RPMI7951 (cell line): ENCODE data around the gene CEP85L. TPM values are rescaled to one million over a fixed set of nuclear protein-coding genes. Genes with fewer than 3 reads are reported as not detected.

ENCODE experiments used
- DNase-seq: peaks from one replicate; pipeline ENCODE4 v3.0.0-alpha.2; 2012; ENCODE audit warnings: low read depth
- total RNA-seq: library from RNA; depleted of rRNA; stranded (reverse); fragments of >200 nt; shearing (Covaris generic); gene quantifications from 2 replicates; pipeline ENCODE4 v1.2.3, GENCODE V29; 2014

The CEP85L gene
- total RNA-seq, 1 experiment from 2014 or later: 10.8 TPM

DNA sequence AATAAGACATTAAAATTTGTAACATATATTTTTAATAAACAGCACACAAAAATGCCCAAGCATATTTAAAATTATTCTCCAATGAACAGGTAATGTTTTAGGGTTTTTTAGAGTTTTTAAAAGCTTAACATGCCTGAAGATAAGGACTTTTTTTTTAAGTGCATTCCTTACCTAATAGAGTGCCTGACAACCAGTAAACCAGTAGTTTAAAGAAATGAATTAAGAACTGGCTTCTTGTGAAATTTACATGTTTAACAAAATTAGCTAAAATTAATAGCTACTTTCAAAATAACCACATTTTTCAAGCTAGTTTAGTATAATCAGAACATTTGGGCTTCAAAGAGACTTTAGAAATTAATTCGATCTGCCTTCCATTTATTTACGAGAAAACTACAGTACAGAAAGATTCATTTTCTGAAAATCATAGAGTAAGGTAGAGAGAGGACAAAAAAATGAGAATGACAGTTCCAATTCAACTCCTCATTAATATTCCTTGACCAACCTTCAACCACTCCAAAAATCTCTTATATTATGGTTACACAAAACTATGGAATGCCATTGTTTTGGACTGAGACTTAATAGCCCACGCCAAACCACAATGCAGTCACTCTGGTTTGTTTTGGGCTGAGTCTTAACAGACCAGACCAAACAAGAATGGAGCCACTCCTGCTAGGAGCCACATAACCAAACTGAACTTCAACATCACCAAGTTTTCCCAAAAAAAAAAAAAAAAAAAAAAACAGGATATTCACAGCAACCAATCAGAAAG lies 109.0 kb downstream of the CEP85L start:
- peak; percentile 46 for DNase-seq

DNA sequence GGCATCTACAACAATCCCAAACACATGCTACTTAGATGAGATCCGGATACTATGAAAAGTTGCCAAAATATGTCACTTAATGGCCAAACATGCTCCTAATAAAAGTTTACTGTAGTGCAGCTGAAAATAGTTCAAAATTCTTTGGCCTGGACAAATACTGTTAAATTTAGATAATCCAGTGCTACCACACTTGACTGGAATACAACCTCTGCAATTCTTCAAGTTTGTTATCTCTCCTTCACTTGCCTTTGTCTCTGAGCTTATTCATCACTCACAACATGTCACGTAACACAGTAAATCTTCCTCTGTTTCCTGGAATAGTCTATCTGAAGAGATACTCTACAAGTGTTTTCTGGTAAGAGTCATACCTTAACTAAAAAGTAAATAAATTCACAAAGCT lies 113.8 kb downstream of the CEP85L start:
- DNase-seq: no peak

DNA sequence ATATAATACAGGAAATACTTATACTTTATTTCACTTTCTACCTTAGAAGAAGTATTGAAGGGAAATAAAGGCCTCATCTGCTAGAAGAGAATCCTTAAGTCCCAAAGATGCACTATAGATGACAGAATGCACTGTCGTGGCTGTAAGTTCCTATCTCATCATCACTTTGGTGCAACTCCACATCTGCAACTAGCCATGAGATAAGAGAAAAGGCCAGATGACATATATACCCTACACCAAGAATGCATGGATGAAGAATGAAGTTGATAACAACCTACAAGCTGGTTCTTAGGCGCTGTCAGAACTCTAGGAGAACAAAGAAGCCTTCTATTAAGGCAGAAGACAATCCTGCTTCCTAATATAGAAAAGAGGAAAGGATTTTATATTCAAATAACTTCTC lies 114.9 kb downstream of the CEP85L start:
- no peak for DNase-seq

DNA sequence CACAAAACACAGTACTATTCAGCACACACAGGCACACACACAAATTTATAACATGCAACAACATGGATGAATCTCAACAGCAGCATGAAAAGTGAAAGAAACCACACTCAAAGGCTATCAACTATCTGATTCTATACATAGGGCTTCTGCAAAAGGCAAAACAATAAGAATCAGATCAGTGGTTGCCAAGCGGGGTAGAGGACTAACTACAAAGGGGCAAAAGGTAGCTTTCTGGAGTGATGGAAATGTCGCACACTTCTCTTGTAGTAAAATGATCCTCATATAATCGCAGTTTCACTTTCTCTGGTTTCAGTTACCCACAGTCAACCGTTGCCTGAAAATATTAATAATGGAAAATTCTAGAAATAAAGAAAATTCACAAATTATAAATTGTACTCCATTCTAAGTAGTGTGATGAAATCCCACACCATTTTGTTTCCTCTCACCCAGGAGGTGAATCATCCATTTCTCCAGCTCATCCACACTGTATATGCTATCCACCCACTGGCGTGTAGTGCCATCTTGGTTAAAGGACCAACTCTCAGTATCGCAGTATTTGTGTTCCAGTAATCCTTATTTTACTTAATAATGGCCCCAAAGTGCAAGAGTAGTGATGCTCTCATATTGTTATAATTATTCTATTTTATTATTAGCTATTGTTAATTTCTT lies 116.1 kb downstream of the CEP85L start:
- no peak for DNase-seq

DNA sequence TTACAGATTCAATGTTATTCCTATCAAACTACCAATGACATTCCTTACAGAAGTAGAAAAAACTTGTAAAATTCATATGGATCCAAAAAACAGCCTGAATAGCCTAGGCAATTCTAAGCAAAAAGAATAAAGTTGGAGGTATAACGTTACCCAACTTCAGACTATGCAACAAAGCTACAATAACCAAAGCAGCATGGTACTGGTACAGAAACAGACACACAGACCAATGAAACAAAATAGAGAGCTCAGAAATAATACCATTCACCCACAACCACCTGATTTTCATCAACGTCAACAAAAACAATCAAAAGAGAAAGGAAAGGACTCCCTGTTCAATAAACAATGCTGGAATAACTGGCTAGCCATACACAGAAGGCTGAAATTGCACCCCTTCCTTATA lies 120.4 kb downstream of the CEP85L start:
- no peak for DNase-seq

DNA sequence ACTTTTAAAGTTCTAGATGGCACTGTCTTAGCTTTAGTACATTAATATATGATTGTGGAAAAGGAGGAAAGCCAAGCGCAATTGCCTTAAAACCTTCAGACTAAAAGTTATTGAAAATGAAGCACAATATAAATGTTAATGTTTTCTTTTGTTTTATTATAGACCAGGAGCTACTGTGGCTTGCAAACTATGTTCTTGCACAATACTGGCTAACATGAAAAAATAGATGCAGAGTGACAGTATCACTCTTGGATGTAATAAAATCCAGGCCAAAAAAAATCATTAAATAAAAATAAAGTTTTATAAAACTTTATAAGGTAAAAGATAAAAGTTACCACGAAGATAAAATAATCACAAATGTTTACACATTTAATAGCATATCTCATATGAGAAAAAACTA lies 121.6 kb downstream of the CEP85L start:
- DNase-seq: no peak

DNA sequence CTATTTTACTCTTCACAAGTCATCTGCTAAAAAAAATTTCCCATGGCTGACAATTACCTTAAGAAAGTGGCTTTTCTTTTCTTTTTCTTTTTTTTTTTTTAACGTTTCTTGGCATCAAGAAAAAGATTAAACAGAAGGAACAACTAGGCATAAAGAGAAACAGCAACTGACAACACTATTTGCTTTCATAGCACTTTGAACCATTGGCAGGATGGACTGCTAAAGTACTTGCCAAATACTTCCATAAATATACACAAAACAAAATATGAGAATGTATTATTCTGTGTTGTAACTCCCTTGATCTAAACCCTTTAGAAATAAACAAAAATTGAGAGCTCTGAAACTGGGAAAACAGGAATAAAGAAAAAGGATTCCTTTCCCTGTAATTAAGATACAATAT lies 123.3 kb downstream of the CEP85L start:
- no peak for DNase-seq

DNA sequence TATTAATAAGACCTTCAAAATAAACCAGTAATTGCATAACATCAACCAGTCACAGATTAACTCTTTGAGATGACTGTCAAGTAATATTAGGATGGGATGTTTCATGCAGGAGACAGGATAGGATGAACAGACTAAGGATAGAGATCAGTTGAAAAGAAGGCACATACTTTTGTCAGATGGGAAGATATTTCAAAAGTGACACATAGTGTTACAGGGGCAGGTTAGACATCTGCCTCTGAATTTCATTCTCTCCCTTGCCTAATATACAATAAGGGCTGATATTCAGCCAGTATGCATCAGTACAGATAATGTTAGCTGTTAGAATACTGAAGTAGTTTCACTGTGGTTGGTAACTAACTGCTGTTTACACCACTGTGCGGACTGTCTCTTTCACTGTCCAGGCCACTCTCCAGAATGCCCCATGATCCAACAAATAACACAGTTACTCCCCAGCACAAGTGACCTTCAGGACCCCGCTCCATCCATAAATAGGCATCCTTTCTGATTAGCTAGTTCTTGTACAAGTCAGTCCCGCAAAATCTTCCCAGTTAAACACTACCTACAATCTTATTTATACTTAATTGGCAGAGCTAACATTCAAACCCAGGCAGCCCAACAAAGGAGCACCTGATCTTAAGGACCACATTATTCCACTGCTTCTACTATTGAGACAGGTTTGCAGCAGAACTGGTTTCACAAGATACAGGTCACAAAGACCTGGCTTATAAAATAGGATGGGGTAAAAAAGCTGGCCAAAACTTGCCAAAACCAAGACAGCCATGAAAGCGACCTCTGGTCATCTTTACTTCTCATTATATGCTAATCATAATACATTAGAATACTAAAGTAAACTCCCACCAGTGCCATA lies 125.2 kb downstream of the CEP85L start:
- no peak for DNase-seq

DNA sequence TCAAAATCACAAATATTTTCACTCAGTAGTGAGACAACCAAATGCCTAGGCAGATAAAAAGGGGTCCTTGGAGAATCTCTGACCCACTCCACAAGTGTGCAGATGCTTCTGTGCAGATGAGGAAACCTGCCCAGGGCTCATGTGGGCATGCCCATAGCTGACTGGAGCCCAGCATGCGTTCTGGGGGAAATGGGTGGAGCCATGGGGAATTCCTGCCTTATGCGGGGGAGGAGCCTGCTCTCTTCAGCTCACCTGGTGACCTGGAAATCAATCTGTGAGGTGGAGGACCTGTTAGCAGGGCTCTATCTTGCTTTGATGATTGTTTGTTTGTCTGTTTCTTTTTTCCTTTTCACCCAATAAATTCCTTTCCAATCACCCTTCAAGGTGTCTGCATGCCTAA lies 126.7 kb downstream of the CEP85L start:
- DNase-seq: no peak

DNA sequence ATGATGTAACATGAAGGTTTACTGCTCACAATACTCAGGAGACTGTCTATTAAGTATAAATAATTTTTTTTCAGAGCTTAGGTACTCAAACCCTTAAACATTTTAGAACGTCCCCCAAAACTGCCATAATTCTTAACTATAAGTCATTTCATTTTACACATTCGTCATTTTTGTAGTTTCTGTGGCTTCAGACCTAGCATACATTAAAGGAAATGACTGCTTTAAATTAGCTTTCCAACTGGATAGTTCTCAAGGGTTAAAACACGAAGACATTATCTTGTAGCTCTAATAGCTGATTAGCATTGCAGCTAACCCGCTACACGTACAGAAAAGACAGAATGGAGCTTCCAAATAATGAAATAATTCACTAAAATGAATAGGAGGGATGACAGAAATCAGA lies 128.2 kb downstream of the CEP85L start:
- DNase-seq: no peak

DNA sequence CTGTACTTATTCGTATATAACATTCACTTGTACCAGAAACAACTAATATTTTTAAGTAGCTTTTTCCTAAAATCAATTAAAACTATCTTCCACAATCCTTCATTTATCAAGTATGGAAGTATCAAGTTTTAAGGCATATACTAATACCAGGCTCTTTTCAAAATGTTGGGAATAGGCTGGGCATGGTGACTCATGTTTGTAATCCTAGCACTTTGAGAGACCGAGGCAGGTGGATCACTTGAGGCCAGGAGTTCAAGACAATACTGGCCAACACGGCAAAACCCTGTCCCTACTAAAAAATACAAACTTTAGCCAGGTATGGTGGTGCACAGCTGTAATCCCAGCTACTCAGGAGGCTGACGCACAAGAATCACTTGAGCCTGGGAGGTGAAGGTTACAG lies 129.0 kb downstream of the CEP85L start:
- no peak for DNase-seq

DNA sequence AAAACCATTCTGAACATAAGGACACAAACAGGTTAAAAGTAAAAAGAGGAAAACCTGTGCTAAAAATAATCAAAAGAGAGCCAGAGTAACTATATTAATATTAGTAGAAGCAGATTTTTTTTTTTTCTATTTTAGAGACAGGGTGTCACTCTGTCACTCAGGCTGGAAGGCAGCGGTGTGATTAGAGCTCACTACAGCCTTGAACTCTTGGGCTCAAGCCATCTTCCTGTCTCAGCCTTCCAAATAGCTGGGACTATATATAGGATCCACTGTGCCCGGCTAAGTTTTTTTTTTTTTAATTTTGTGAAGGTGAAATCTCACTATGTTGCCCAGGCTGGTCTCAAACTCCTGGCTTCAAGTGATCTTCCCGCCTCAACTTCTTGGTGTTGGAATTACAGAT lies 136.7 kb downstream of the CEP85L start:
- no peak for DNase-seq

DNA sequence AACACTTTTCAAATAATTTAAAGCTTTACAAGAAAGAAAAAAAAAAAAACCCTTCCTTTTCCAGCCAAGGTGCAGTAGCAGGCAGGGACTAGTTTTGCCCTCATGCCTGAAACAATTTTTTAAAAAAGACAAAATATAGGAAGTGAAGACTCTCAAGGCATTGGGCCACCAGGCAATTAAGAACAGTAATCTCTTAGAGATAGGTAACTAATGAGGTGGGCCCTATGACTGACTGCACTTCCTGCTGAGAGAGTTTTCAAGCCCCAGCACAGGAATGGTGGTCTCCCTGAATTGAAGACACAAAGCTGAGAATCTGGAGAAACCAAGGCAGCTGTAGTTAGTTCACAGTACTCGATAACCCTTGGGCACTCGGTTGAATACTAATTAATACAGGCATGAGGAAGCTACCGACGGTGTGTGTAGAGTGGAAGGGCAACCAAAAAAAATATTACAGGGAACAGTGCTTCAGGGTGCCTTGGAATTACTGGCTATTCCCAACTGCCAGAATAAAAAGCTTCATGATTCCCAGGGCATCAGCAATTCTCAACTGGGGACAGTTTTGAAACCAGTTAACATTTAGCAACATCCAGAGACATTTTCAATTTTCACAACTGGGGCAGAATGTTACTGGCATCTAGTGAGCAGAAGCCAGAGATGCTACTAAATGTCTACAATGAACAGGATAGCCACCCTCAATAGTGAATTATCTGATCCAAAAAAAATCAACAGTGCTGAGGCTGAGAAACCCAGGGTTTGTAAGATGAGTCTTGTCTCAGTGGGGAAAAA lies 139.3 kb downstream of the CEP85L start:
- no peak for DNase-seq

DNA sequence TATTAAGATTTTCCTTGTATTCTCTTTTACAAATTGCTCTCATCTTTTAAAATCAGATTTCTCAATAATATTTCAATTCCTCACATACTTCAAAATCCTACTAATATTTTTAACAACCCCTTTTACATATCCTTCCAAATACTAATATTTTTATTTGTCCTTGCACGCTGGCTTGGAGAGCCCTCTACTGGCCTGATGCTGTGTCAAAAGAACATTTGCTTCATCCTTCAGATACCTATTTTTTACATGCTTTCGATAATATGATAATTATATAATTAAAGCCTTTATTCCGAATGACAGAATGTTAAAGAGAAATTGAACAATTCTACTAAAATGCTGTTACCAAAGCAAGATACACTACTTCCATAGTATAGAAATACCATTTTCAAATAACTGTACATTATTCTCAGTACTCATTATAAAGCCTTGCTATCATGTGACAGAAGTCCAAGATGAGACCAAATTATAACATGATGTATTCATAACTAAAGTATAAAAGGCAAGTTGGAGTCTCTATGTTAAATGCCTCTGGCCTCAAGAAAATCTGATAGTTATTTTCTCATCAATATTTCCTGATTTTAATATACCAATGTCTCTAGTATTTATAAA lies 142.3 kb downstream of the CEP85L start:
- DNase-seq: peak; percentile 22

DNA sequence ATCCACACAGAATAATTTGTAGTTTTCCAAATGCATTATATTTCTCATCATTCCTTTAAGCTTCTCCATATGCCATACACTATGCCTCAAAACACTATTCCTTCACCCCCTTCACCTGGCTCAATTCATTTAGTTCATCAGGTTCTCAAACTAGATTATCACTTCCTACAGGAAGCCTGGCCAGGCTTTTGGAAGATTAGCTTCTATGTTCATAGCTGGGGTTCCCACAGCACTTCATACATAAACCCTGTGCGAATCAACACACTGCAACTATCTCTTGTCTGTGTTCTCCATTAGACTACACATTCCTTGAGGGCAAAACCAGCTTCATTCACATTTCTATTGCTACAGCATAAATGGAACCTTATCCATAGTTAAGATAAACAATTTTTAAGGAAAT lies 143.8 kb downstream of the CEP85L start:
- no peak for DNase-seq

DNA sequence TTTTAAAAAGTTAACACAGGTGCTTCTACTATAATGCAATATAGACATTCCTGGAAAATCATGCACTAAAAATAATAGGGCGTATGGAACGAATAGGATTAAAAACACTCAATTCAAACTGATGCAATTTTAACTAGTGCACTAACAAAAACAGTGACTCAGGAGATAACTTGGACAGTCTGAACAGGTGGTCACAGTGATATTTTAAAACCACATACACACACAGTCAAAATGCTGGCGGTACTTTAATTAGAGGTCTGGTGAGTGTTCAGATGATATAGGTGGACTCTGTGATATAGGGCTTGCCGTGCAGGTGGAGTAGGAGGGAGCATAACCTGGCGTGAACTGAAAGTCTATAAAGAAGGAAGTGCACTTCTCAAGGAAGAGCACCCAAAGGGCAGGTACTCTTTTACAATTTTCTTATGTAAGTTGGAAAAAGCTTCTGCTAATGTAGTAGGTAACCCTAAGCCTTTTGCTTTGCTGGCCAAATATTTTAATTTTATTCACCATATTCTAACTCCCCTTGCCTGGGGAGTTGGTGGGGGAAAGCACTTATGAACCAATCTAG lies 145.2 kb downstream of the CEP85L start:
- DNase-seq: no peak

DNA sequence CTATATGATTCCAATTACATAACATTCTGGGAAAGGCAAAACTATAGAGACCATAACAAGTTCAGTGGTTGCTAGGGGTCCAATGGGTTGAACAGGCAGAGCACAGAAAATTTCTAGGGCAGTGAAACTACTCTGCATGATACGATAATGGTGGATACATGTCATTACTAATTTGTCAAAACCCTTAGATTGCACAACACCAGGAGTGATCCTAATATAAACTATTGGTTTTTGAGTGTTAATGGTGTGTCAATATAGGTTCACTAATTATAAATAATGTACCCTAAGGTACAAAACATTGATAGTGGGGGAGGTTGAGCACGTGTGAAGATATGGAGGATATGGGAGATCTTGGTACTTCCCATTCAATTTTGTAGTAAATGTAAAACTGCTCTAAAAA lies 145.7 kb downstream of the CEP85L start:
- no peak for DNase-seq

DNA sequence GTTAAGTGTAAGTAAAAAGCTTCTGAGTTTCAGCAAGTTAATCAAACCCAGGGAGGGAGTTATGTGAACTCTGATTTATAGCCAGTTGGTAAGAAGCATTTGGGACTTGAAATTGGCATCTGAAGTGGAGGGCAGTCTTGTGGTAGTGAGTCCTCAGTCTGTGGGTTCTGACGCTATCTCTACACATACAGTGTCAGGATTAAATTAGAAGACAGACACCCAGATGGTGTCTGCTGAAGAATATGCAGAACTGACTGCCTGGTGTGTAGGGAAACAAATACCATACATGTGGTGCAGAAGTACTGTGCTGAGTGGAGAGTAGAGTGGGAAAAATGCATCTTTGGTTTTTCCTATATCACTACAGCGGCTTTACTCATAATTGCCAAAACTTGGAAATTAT lies 146.8 kb downstream of the CEP85L start:
- no peak for DNase-seq

DNA sequence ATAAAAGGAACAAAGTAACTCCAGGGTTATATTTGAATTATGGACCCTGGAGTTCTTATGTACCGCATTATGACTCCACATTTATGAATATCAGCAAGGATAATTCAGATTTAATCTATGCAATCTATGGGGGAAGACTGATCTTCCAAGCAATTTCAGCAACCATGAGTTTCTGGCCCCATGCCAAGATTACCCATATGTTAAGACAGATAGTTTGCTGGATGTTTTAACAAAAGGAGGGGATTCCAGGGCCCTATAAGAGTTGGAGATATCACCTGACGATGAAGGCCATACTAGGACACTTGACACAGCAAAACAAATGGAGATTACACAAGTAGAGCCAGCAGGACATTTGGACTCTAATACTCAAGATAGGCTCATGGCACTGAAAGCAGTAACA lies 149.2 kb downstream of the CEP85L start:
- DNase-seq: peak; percentile 8

DNA sequence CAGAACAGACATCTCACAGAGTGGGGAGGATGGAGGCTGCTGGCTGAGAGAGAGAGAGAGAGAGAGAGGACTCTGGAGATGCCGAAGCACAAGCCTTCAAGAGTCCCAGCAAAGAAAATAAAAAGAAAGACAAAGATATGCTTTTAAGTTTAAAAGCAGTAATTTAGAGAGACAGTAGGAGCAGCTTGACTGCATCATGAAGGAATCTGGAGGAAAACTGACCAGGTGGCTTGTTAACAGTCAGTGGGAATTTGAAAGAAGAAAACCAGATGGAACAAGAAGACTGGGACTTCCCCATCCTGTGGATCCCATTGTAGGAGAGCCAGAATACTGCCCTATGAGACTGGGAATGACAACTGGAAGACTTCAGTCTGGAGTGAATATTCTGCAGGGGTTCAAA lies 149.6 kb downstream of the CEP85L start:
- no peak for DNase-seq

DNA sequence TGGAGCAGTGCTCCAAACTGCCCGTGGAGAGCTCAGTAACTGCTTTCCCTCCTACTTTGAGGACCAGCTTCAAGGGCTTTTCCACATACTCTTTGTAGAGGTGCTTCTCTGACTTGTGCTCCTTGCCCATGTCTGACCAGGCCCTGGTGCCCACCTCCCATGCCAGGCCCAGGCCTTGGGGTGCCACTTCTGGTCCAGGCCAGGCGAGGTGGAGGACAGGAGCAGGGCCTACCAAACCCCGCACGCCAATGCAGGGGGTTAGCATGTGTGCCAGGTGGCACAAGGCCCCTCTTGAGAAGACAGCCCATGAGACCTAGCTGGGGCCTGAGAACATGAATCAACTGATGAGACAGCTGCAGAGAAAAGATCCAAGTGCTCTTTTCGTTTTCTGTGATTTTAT lies 150.3 kb downstream of the CEP85L start:
- DNase-seq: no peak
